Fibroblast of skin of right quadriceps (primary cell): ENCODE measurements around the gene NELFE.

Experiments
- DNase-seq: peaks from one replicate; pipeline ENCODE4 v3.0.0-alpha.2; 2013

NELFE gene

DNA sequence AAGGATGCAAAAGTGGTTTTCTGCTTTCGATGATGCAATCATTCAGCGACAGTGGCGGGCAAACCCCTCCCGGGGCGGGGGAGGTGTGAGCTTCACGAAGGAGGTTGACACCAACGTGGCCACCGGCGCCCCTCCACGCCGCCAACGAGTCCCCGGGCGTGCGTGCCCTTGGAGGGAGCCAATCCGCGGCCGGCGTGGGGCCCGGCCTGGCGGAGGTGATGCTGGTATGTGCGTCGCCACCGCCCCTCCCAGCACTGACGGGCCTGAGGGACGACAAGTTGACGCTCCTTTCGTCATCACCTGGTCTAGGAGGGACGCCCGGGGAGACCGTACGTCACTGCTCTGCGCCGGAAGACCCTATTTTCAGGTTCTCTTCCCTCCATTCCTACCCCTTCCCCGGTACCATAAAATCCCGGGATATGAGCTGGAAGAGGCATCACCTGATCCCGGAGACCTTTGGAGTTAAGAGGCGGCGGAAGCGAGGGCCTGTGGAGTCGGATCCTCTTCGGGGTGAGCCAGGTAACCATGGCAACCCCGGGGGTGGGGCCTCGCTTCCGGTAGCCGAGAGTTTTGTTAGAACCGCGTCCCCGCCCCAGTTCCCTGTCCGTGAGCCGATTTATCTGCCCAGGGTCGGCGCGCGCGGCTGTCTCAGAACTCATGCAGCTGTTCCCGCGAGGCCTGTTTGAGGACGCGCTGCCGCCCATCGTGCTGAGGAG is 13.4 kb upstream of the NELFE start, which contains the start of gene DXO:
Gene DXO (minus strand): TSS at position 146 of the 716 bp plus-strand sequence. CDS start 463 bp downstream, outside the sequence.
- peak; percentile 99 for DNase-seq

DNA sequence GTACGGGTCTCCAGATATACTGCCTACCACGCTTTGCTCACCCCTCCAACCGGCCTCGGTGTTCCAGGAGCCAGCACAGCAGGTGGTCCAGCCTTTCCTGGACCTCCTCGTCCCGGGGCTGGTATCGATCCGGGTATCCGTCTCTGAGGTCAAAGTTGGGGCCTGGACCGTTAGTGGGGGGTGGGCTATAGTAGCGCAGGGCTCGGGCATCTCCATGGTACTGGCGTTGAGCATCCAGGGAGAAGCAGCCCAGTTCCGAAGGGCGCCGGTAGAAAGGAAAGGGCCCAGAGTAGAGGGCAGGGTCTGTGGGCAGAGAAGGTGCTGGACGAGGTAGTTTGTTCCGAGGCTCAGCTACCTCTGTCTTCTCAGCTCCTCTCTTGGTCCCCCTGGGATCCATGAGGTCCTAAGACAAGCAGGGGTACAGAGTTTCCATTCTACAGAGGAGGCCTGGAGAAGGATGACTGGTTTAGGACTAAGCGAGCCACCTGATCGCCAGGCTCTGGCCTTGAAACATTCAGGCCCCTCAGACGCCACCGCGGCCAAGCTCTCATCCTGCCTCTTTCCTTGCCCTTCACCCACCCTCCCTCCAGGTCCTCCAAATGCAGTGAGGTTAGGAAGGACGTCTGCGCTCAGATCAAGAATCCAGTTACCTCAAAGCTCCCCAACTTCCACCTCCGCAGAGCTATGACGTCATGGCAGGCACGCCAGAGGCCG is 12.7 kb upstream of the NELFE start:
- DNase-seq = no peak

DNA sequence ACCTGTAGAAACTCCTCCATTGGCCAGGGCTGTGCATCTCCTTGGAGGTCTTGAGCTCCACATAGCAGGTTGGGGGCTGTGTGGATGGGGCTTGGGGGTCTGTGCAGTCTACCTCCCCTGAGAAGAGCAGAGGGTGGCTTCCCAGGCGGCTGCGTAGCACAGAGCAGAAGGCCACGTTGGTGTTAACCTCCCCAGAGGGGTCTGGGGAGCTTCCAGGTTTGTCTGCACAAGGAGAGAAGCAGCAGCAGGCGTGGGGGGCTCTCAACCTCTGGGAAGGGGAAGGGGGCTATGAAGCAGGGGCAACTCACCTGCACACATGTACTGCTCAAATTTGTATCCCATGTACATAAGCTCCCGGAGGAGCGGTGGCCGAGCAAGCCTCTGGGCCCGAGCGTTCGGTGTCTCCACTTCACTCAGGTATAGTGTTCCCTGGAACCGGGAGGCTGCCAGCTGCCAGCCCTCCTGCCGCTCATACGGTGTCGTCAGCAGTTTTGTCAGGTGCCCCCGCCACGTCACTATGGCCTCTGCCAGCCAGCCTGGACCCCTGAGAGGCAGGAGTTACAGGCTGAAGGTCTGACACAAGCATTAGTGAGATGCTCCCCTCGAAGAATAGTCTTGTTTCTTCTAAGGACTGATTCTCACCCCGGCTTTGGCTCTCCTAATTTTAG is 12.0 kb upstream of the NELFE start:
- no peak for DNase-seq

DNA sequence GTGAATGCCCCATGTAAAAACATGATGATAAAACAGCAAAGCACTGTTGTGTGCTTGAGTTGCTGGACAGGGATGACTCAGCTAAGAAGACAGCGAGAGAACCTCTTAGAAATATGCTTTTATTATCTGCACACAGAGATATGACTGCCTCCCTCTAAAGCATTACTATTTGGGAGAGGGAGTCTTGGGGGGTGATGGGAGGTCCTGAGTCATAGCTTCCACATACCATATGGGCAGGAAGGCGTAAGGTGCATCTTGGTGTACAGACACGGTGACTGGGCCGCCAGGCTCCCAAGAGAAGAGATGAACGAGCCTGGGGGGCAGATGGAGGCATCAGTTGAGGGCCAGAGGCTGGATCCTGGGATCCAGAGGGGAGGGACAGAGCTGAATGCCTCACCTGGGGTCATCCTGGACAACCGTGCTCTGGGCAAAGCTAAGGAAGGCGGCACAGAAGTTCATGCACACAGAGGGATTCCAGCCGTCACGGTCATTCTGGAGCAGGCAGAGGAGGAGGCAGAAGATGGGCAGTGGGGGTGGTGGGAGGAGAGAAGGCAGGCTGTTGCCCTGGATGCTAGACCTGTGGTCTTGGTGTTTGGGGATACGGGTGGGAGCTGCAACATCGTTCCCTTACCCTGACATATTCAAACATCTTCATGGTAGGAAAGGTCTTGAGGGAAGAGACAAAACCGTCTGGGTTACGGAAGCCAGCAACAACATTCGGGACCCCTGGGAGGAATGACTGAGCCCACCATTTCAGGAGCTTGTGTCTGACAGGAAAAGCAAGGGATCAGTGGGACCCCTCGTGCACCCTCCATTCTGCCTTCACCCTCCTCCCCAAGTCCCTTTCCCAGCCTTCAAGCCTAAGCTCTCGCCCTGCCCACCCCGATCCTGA is 11.2 kb upstream of the NELFE start:
- DNase-seq = peak; percentile 25

DNA sequence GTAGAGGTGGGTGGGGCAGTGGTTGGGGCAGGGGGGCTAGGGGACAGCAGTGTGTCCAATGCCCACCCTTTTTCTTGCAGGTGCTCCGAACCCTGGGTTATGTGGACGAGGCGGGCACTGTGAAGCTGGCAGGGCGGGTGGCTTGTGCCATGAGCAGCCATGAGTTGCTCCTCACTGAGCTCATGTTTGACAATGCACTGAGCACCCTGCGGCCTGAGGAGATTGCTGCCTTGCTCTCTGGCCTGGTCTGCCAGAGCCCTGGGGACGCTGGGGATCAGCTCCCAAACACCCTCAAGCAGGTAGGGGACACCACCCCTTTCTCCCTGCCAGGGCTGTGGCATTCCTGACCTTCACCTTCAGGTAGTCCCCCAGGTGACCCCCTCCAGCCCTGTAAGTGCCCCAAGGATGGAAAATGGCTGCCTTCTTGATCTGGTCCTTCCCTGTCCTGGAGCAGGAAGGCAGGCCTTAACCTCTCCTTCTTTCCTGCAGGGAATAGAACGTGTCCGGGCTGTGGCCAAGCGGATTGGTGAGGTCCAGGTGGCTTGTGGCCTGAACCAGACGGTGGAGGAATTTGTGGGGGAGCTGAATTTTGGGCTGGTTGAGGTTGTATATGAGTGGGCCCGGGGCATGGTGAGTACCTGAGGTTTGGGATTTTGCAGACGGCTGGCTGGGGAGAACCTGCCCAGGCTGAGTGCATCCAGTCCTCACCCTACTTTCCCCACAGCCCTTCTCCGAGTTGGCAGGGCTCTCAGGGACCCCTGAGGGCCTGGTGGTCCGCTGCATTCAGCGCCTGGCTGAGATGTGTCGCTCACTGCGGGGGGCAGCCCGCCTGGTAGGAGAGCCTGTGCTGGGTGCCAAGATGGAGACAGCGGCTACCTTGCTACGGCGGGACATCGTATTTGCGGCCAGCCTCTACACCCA is 10.3 kb upstream of the NELFE start:
- DNase-seq = no peak

DNA sequence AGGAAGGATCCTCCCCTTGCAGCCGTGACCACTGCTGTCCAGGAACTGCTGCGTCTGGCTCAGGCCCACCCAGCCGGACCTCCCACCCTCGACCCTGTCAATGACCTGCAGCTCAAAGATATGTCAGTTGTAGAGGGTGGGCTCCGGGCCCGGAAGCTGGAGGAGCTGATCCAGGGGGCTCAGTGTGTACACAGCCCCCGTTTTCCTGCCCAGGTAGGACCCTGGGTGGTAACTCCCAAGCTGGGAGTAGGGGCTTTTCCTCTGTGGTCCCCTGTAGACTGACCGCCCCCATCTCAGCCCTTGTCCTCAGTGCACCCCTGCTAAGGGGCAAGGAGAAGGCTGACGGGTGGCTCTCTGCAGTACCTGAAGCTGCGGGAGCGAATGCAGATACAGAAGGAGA is 9.6 kb upstream of the NELFE start:
- no peak for DNase-seq

DNA sequence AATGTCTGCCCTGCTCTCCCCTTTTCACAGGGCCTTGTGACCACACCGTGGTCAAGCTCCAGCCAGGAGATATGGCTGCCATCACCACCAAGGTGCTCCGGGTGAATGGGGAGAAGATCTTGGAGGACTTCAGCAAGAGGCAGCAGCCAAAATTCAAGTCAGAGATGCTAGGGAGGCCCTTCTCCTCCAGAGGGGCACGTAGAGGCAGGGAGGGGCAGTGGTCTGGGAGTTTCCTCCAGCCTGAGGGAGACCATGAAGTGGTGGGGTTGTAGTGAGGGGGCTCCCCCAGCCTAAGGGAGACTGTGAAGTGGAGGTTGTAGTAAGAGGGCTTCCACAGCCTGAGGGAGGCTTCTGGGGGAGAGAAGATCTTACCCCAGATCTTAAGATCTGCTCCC is 9.2 kb upstream of the NELFE start:
- DNase-seq = no peak

DNA sequence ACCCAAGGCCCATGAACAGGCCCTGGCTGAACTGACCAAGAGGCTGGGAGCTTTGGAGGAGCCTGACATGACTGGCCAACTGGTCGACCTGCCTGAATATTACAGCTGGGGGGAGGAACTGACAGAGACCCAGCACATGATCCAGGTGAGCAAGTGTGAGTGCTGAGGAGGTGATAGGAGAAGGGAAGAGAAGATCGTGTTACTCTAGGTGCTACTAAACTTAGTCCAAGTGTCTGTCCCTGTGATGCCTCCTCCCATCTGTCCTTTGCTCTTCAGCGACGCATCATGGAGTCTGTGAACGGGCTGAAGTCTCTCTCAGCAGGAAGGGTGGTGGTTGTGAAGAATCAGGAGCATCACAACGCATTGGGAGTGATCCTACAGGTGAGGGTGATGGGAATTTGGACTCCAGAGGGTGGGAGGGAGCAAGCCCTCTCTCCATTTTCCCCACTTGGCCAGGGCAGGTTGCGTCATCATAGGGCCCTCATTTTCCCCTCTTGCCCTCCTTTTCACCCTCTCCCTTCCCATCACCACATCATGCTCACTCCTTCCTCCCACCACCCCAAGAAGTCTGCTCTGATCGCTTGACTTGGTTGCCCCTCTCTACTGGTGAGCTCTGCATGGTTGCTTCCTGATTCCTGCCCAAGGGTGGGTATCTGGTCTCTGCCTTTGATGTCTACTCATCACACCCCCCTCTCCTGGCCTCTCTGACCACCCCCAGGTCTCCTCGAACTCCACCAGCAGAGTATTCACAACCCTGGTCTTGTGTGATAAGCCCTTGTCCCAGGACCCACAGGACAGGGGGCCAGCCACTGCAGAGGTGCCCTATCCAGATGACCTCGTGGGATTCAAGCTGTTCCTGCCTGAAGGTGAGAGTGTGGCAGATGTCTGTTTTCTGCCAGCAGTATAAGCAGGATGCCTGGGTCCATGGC is 8.5 kb upstream of the NELFE start:
- no peak for DNase-seq

DNA sequence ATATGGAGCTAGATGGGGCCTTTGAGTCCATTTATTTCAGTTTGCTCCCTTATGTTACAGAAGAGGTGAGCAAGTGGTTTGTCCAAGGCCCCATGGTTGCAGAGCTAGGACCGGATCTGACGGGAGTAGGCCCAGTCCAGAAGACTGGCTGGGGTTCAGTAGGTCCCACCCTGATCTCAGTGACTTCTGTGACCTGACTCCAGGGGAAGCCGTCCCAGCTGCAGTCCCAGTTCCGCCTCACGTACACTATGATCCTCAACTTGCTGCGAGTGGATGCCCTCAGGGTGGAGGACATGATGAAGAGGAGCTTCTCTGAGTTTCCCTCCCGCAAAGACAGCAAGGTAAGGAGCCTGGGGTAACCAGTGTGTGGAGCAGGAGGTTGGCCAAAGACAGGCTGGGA is 7.7 kb upstream of the NELFE start:
- DNase-seq = no peak

DNA sequence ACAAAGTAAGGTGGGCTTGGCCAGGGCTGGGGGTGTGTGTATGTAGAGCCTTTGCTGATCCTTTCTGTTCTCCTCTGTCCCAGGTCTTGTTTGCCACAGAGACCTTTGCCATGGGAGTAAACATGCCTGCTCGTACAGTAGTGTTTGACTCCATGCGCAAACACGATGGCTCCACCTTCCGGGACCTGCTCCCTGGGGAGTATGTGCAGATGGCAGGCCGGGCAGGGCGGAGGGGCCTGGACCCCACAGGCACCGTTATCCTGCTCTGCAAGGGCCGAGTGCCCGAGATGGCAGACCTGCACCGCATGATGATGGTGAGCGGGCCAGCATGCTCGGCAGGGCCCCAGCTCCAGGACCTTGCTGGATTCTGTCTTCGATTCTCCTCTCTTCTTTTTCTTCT is 6.9 kb upstream of the NELFE start:
- no peak for DNase-seq

DNA sequence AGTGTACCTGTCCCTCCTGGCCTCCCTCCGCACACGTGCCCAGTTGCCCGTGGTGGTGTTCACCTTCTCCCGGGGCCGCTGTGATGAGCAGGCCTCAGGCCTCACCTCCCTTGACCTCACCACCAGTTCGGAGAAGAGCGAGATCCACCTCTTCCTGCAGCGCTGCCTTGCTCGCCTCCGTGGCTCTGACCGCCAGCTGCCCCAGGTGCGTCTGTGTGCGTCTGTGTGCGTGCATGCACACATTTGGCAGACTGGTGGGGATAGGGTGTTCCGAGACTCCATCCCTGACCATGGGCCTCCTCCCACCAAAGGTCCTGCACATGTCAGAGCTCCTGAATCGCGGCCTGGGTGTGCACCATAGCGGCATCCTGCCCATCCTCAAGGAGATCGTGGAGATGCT is 5.2 kb upstream of the NELFE start:
- DNase-seq = no peak

DNA sequence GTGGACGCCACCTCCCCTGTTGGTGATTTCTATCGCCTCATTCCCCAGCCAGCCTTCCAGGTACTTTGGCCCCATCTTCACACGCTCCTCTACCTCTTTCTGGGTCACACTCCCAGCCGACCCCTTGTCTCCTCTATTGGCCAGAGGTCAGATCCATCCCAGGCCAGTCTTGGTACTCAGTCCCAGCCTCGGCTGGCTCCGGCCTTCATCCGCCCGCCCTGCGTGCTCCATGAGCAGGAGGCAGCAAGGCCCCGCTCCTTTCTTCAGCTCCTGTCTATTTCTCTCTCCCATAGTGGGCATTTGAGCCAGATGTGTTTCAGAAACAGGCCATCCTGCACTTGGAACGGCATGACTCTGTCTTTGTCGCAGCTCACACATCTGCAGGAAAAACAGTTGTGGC is 2.8 kb upstream of the NELFE start:
- no peak for DNase-seq

DNA sequence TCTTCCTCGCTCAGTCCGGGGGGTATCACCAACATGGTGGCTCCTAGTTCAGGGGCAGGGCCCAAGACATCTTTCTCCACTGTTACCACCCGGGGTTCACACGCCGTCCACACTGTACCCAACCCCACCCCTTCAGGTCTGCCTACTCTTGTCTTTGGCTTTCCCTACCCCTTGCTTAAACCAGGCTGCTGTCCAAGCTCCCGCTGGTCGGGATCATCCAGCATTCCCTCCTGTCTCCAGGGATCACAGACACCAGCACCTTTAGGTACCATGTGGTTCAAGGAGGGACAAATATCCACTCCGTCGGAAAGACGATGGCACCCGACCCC is 395 bp downstream of the NELFE start:
- DNase-seq = no peak

DNA sequence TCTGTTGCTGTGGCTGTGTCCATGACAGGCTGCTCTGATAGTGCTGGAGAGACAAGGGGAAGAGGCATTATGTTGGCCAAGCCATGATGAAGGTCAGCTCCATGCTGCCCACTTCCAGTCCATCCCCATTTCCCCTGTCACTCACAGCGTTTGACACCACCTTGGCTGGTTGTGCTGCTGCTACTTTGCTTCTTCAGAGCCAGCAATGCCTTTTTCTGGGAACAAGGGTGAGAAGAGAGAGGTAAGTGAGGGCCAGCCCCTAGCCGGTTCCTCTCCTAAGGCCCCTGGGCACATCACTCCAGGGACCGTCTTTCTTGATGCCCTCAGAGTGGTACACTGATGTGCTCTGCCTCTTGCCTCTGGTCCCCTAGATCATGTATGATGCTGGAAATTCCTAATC is 2.0 kb downstream of the NELFE start:
- DNase-seq = no peak

DNA sequence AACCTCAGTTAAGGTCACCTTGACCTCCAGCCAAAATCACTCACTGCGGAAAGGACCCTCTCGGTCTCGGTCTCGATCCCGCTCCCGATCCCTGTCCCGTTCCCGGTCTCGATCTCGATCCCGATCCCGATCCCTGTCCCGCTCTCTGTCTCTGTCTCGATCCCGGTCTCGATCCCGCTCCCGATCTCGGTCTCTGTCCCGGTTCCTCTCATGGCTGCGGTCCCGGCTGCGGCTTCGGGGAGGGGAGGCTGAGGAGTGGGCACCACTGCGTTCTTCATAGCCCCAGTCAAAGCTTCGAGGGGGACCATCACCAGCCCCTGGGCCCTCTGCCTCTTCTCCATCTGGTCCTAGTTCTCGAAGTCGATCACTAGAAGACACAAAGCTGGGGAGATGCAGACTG is 4.3 kb downstream of the NELFE start:
- DNase-seq = no peak

DNA sequence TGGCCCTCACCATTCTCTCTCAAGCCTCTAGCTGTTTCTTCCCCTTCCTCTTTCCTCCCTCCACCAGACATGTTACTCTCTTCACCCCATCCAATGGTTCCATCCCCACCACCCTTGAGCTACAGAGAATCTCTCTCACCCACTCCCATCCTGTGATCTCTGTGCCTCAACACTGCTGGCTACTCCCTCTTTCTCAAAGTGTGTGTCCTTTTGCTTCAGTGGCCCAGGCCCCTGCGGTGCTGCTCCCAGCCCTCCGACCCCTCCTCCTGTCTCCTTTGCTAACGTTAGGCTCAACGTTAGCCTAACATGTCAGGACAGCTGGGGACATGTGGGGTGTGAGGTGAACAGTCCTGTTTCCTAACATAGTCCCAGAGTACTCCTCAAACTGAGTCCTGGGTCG is 5.9 kb downstream of the NELFE start:
- no peak for DNase-seq

DNA sequence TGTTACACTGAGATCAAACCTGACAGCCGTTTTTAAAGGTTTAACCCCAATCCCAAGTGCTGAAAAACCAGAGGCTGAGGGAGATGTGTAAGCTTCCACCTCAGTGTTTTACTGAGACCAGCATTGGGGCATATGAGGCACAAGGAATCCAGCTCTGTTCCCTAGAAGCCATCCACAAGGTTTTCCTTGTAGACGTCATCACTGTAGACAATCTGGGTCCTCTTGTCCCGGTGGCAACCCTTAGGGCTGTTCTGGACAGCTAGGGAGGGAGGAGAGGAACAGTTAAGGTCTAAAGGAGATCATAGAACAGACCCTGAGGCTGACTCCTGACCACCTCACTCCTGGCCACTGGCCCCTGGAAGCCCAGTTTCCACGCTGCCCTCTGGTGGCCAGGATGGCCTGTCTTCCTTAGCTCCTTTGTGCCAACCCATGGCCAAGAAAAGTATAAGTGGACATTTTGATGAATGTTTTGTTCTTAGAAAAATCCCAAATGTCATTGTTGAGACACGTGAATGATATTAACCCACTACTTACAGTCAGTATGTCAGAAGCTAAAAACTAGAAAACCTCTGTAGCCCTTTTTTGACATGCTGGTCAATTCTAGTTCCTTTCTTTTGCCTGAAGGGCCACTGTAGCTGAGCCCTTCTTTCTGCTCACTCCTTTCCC is 6.5 kb downstream of the NELFE start:
- DNase-seq = peak; percentile 47

DNA sequence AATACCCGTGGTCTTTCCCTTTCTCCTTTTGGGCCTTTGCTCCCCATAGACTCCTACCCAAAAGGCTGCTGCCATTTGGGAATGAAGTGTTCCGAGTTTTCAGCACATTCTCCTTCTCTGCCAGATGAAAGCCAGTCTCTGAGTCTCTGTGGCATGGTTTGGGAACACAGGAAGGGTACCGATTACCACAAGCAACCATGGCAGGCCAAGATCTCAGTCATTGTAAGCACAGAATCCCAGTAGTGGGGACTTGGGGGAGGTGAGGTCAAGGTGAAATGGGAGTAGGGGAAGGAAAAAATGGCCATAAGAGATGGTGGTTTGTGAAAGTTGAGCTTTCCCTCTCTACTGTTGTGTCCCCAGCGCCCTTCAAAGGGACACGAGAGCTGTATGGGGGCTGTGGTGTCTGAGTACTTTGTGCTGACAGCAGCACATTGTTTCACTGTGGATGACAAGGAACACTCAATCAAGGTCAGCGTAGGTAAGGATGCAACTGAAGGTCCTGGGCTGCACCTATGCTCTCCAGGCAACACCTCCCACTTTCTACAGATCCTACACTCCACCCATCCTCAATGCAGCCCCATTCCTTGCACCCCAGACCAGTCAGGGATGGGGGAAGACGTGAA is 8.7 kb downstream of the NELFE start:
- no peak for DNase-seq

DNA sequence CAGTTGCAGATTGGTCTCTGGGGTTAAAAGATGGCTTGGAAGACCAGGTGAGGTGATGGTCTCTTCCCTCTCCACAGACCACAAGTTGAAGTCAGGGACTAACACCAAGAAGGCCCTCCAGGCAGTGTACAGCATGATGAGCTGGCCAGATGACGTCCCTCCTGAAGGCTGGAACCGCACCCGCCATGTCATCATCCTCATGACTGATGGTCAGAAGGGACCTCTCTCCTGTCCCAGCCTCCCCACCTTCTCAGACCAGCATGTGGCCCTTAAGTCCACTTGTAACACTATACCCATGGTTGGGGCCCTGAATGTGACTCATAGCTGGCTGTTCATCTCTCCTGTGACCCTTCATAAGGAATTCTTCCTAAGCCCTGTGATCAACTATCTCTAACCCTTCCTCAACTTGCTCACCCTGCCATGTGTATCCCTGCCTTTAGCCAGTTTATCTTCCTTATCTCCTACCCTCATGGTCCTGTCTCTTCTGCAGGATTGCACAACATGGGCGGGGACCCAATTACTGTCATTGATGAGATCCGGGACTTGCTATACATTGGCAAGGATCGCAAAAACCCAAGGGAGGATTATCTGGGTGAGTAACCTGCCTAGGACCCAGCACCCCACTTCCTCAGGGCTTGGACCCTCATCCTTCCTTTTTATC is 9.9 kb downstream of the NELFE start:
- no peak for DNase-seq
